ENCODE data around the gene URI1.

URI1 gene

DNA sequence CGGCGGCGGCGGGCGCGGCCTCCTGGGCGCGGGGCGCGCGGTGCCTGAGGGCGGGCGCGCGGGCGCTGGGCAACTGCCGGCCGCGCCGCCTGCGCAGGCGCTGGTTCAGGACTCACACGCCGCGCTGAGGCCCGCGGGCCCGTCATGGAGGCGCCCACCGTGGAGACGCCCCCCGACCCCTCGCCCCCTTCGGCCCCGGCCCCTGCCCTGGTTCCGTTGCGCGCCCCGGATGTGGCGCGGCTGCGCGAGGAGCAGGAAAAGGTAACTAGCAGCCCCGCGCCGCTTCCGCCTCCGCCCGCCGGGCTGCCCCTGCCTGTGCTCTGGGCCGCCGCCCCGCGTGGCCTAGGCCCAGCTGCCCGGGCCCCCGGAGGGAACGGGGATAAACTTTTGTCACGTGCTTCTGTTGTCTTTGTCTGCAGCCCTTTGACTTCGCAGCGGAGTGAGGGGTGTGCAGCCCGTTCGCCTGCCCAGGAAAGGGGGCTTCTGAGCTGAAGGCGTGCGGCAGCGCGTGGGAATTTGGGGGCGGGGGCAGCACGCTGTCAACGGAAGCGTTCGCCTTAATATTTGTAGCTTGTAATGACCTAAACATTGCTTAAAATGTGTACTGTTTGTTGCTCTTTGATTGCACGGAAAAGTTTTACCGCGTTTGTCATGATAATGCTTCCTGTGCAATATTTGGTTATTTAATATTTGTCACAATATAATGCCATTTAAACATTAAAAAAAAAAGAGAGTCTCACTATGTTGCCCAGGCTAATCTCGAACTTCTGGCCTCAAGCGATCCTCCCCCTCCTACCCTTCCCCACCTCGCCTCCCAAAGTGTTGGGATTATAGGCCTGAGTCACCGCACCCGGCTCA, 594 bp downstream of the URI1 start (continued):
- TF ChIP-seq, protein P1, sequence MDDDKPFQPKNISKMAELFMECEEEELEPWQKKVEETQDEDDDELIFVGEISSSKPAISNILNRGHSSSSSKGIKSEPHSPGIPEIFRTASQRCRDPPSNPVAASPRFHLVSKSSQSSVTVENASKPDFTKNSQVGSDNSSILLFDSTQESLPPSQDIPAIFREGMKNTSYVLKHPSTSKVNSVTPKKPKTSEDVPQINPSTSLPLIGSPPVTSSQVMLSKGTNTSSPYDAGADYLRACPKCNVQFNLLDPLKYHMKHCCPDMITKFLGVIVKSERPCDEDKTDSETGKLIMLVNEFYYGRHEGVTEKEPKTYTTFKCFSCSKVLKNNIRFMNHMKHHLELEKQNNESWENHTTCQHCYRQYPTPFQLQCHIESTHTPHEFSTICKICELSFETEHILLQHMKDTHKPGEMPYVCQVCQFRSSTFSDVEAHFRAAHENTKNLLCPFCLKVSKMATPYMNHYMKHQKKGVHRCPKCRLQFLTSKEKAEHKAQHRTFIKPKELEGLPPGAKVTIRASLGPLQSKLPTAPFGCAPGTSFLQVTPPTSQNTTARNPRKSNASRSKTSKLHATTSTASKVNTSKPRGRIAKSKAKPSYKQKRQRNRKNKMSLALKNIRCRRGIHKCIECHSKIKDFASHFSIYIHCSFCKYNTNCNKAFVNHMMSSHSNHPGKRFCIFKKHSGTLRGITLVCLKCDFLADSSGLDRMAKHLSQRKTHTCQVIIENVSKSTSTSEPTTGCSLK (tag by site-specific recombination; IDR thresholded peaks at IDR 0.05): no peak
- TF ChIP-seq KLF8 (tag by site-specific recombination; IDR thresholded peaks at IDR 0.05): peak; percentile 96
- peak; percentile 57; the same call in 1 of the 2 replicates for TF ChIP-seq ZNF561 (tag by site-specific recombination; IDR thresholded peaks at IDR 0.05; ENCODE audit: borderline replicate concordance)
- TF ChIP-seq ZNF146 (tag by site-specific recombination; IDR thresholded peaks at IDR 0.05): no peak
- no peak for TF ChIP-seq ZNF302 (tag by site-specific recombination; IDR thresholded peaks at IDR 0.05; ENCODE audit: low read depth)
- TF ChIP-seq ZNF707 (tag by site-specific recombination; IDR thresholded peaks at IDR 0.05): no peak
- TF ChIP-seq HOXD13 (CRISPR knock-in tag; IDR thresholded peaks at IDR 0.05; ENCODE audit: borderline replicate concordance): no peak
- TF ChIP-seq ZNF416 (tag by site-specific recombination; IDR thresholded peaks at IDR 0.05): no peak
- TF ChIP-seq ZNF776 (tag by site-specific recombination; IDR thresholded peaks at IDR 0.05; ENCODE audit: borderline replicate concordance): no peak
- TF ChIP-seq ZBTB1 (tag by site-specific recombination; IDR thresholded peaks at IDR 0.05): no peak
- TF ChIP-seq, protein P2, sequence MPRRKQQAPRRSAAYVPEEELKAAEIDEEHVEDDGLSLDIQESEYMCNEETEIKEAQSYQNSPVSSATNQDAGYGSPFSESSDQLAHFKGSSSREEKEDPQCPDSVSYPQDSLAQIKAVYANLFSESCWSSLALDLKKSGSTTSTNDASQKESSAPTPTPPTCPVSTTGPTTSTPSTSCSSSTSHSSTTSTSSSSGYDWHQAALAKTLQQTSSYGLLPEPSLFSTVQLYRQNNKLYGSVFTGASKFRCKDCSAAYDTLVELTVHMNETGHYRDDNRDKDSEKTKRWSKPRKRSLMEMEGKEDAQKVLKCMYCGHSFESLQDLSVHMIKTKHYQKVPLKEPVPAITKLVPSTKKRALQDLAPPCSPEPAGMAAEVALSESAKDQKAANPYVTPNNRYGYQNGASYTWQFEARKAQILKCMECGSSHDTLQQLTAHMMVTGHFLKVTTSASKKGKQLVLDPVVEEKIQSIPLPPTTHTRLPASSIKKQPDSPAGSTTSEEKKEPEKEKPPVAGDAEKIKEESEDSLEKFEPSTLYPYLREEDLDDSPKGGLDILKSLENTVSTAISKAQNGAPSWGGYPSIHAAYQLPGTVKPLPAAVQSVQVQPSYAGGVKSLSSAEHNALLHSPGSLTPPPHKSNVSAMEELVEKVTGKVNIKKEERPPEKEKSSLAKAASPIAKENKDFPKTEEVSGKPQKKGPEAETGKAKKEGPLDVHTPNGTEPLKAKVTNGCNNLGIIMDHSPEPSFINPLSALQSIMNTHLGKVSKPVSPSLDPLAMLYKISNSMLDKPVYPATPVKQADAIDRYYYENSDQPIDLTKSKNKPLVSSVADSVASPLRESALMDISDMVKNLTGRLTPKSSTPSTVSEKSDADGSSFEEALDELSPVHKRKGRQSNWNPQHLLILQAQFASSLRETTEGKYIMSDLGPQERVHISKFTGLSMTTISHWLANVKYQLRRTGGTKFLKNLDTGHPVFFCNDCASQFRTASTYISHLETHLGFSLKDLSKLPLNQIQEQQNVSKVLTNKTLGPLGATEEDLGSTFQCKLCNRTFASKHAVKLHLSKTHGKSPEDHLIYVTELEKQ (tag by site-specific recombination; IDR thresholded peaks at IDR 0.05; ENCODE audit: borderline replicate concordance): no peak
- peak; percentile 56; the same call in 1 of the 2 replicates for TF ChIP-seq ZBTB48 (tag by site-specific recombination; IDR thresholded peaks at IDR 0.05)
- TF ChIP-seq, protein P3, sequence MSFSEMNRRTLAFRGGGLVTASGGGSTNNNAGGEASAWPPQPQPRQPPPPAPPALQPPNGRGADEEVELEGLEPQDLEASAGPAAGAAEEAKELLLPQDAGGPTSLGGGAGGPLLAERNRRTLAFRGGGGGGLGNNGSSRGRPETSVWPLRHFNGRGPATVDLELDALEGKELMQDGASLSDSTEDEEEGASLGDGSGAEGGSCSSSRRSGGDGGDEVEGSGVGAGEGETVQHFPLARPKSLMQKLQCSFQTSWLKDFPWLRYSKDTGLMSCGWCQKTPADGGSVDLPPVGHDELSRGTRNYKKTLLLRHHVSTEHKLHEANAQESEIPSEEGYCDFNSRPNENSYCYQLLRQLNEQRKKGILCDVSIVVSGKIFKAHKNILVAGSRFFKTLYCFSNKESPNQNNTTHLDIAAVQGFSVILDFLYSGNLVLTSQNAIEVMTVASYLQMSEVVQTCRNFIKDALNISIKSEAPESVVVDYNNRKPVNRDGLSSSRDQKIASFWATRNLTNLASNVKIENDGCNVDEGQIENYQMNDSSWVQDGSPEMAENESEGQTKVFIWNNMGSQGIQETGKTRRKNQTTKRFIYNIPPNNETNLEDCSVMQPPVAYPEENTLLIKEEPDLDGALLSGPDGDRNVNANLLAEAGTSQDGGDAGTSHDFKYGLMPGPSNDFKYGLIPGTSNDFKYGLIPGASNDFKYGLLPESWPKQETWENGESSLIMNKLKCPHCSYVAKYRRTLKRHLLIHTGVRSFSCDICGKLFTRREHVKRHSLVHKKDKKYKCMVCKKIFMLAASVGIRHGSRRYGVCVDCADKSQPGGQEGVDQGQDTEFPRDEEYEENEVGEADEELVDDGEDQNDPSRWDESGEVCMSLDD (tag by site-specific recombination; IDR thresholded peaks at IDR 0.05): peak; percentile 74; the same call in 1 of the 2 replicates
- peak; percentile 92 for TF ChIP-seq ZSCAN30 (tag by site-specific recombination; IDR thresholded peaks at IDR 0.05)
- TF ChIP-seq, protein P4, sequence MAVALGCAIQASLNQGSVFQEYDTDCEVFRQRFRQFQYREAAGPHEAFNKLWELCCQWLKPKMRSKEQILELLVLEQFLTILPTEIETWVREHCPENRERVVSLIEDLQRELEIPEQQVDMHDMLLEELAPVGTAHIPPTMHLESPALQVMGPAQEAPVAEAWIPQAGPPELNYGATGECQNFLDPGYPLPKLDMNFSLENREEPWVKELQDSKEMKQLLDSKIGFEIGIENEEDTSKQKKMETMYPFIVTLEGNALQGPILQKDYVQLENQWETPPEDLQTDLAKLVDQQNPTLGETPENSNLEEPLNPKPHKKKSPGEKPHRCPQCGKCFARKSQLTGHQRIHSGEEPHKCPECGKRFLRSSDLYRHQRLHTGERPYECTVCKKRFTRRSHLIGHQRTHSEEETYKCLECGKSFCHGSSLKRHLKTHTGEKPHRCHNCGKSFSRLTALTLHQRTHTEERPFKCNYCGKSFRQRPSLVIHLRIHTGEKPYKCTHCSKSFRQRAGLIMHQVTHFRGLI (tag by site-specific recombination; IDR thresholded peaks at IDR 0.05): 0 out of 2 replicates have a peak, but pooled peaks have one; percentile 11
- TF ChIP-seq, protein P5, sequence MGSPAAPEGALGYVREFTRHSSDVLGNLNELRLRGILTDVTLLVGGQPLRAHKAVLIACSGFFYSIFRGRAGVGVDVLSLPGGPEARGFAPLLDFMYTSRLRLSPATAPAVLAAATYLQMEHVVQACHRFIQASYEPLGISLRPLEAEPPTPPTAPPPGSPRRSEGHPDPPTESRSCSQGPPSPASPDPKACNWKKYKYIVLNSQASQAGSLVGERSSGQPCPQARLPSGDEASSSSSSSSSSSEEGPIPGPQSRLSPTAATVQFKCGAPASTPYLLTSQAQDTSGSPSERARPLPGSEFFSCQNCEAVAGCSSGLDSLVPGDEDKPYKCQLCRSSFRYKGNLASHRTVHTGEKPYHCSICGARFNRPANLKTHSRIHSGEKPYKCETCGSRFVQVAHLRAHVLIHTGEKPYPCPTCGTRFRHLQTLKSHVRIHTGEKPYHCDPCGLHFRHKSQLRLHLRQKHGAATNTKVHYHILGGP (tag by site-specific recombination; IDR thresholded peaks at IDR 0.05): no peak
- no peak; the same call in 1 of the 2 replicates for TF ChIP-seq GLI2 (tag by site-specific recombination; IDR thresholded peaks at IDR 0.05; ENCODE audit: borderline replicate concordance, low read depth)
- no peak for TF ChIP-seq ZNF830 (tag by site-specific recombination; IDR thresholded peaks at IDR 0.05; ENCODE audit: low read depth)
- TF ChIP-seq TCF7L2 (IDR thresholded peaks at IDR 0.05; ENCODE audit: borderline replicate concordance, low read depth, low read length): no peak
- TF ChIP-seq KLF1 (tag by site-specific recombination; IDR thresholded peaks at IDR 0.05): peak; percentile 75
- TF ChIP-seq ZBTB21 (tag by site-specific recombination; IDR thresholded peaks at IDR 0.05): peak; percentile 73; the same call in 1 of the 2 replicates
- TF ChIP-seq ZBTB8A (tag by site-specific recombination; IDR thresholded peaks at IDR 0.05): peak; percentile 99
- TF ChIP-seq, protein P6, sequence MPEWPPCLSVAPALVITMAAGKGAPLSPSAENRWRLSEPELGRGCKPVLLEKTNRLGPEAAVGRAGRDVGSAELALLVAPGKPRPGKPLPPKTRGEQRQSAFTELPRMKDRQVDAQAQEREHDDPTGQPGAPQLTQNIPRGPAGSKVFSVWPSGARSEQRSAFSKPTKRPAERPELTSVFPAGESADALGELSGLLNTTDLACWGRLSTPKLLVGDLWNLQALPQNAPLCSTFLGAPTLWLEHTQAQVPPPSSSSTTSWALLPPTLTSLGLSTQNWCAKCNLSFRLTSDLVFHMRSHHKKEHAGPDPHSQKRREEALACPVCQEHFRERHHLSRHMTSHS (tag by site-specific recombination; IDR thresholded peaks at IDR 0.05): no peak
- TF ChIP-seq KLF7 (tag by site-specific recombination; IDR thresholded peaks at IDR 0.05; ENCODE audit: borderline replicate concordance): peak; percentile 83; the same call in 1 of the 2 replicates
- TF ChIP-seq ZNF248 (tag by site-specific recombination; IDR thresholded peaks at IDR 0.05): no peak
- peak; percentile 16; the same call in 1 of the 2 replicates for TF ChIP-seq ZNF785 (tag by site-specific recombination; IDR thresholded peaks at IDR 0.05)

Measured in HEK293 (cell line).